ENCODE results near the gene MT1F. TPM values are rescaled to one million over a fixed set of nuclear protein-coding genes. Genes with fewer than 3 reads are reported as not detected.
A peak's percentile ranks its signal among the peaks of the same experiment; 100 is the strongest.
"Not testable (repeated sequence)": the region's sequence is repeated elsewhere in the genome, so short reads cannot be mapped to it uniquely, and the experiment has no call there.

MT1F gene
- 10 to 100 TPM in 3 of 4 donors, 1 to 10 TPM in 1; 4.9 to 73.8 (median 49.8) TPM for polyA plus RNA-seq (ENCODE audit: insufficient read length in 4 of 4)

- DNase-seq (ENCODE audit: low read depth in 4 of 4, low spot score in 3 of 4): peak in 1 of 4 donors; percentile 48
Measured at GRCh38 chr16:56657555-56658326, at the start of gene MT1F. Gene MT1F (plus strand): TSS chr16:56657959. CDS start chr16:56658059, 100 bp downstream.

- peak; percentile 66 to 82 (median 76) for DNase-seq (ENCODE audit: low read depth in 4 of 4, low spot score in 3 of 4)
Measured at GRCh38 chr16:56608043-56608875, 49.5 kb upstream of the MT1F start, which contains the start of gene MT2A. Gene MT2A (plus strand): TSS chr16:56608584. CDS start chr16:56608656, 72 bp downstream.

GRCh38 chr16:56608876-56609462 is 48.8 kb upstream of the MT1F start:
- no peak for DNase-seq (ENCODE audit: low read depth in 4 of 4, low spot score in 3 of 4)

- peak in 1 of 4 donors; percentile 61 for DNase-seq (ENCODE audit: low read depth in 4 of 4, low spot score in 3 of 4)
Measured at GRCh38 chr16:56609463-56609921, 48.3 kb upstream of the MT1F start.

GRCh38 chr16:56610017-56610608 is 47.6 kb upstream of the MT1F start:
- DNase-seq (ENCODE audit: low read depth in 4 of 4, low spot score in 3 of 4): no peak

- DNase-seq (ENCODE audit: low read depth in 4 of 4, low spot score in 3 of 4): no peak
Measured at GRCh38 chr16:56610609-56611111, 47.1 kb upstream of the MT1F start.

- no peak for DNase-seq (ENCODE audit: low read depth in 4 of 4, low spot score in 3 of 4)
Measured at GRCh38 chr16:56611281-56611833, 46.4 kb upstream of the MT1F start.

GRCh38 chr16:56613706-56614105 is 44.1 kb upstream of the MT1F start:
- DNase-seq (ENCODE audit: low read depth in 4 of 4, low spot score in 3 of 4): no peak

- no peak for DNase-seq (ENCODE audit: low read depth in 4 of 4, low spot score in 3 of 4)
Measured at GRCh38 chr16:56614549-56614991, 43.2 kb upstream of the MT1F start.

GRCh38 chr16:56615353-56615752 is 42.4 kb upstream of the MT1F start:
- DNase-seq (ENCODE audit: low read depth in 4 of 4, low spot score in 3 of 4): no peak

- no peak for DNase-seq (ENCODE audit: low read depth in 4 of 4, low spot score in 3 of 4)
Measured at GRCh38 chr16:56616608-56617211, 41.0 kb upstream of the MT1F start.

- DNase-seq (ENCODE audit: low read depth in 4 of 4, low spot score in 3 of 4): no peak
Measured at GRCh38 chr16:56617212-56618085, 40.3 kb upstream of the MT1F start.

GRCh38 chr16:56618138-56618537 is 39.6 kb upstream of the MT1F start:
- no peak for DNase-seq (ENCODE audit: low read depth in 4 of 4, low spot score in 3 of 4)

GRCh38 chr16:56620339-56620897 is 37.3 kb upstream of the MT1F start:
- no peak for DNase-seq (ENCODE audit: low read depth in 4 of 4, low spot score in 3 of 4)

GRCh38 chr16:56621665-56622445 is 35.9 kb upstream of the MT1F start:
- not testable (repeated sequence) for DNase-seq (ENCODE audit: low read depth in 4 of 4, low spot score in 3 of 4)

GRCh38 chr16:56623184-56623583 is 34.6 kb upstream of the MT1F start:
- DNase-seq (ENCODE audit: low read depth in 4 of 4, low spot score in 3 of 4): not testable (repeated sequence)

- no peak for DNase-seq (ENCODE audit: low read depth in 4 of 4, low spot score in 3 of 4)
Measured at GRCh38 chr16:56623637-56624036, 34.1 kb upstream of the MT1F start.

All from left renal pelvis (tissue), 4 donors.